ENCODE results near the gene CHD3. TPM values are rescaled to one million over a fixed set of nuclear protein-coding genes. Genes with fewer than 3 reads are reported as not detected.

CHD3 gene
- total and polyA plus RNA-seq, 2 experiments from 2014 or later = 2.9 to 9.7 TPM

GRCh38 chr17:7889166-7889955, 772 bp downstream of the CHD3 start (continued):
- TF ChIP-seq ZNF462 (CRISPR knock-in tag; IDR thresholded peaks at IDR 0.05) = no peak

- Mint-ChIP-seq H3K4me3 (no peak overlapping the region), H3K4me1 (no peaks in the 10 kb centered on the region; the same call in 2 of the 3 replicates), H3K9me3 (no peaks in the 10 kb centered on the region), H3K36me3 (ENCODE audit: low read depth) (peaks cover 20% of the 10 kb centered on the region), H3K27ac (no peak overlapping the region), H3K27me3 (ENCODE audit: insufficient read depth, low read depth, poor library complexity) (peaks cover 13% of the 10 kb centered on the region)
- DNase-seq (ENCODE audit: low spot score) = no peak
- no peak for TF ChIP-seq STAT1 (IDR thresholded peaks at IDR 0.05; ENCODE audit: unreplicated experiment)
- TF ChIP-seq JUNB (IDR thresholded peaks at IDR 0.05; ENCODE audit: unreplicated experiment) = no peak
- H3K9me2 ChIP-seq (ENCODE audit: insufficient read depth) = no peaks in the 10 kb centered on the region
- H3K4me3 ChIP-seq = no peak overlapping the region
- H4K20me1 ChIP-seq (replicated peaks; ENCODE audit: insufficient read depth) = no peaks in the 10 kb centered on the region
- H3K79me2 ChIP-seq (replicated peaks; ENCODE audit: insufficient read depth) = no peaks in the 10 kb centered on the region
- H2AFZ ChIP-seq = no peak overlapping the region
- H3K27me3 ChIP-seq (ENCODE audit: insufficient read depth) = peaks cover 11% of the 10 kb centered on the region; the same call in 1 of the 2 replicates
- no peak for ATAC-seq
- H3K4me2 ChIP-seq = no peak overlapping the region
- H3F3A ChIP-seq (replicated peaks; ENCODE audit: low read depth) = no peaks in the 10 kb centered on the region
- H3K27ac ChIP-seq (ENCODE audit: low read depth) = no peak overlapping the region
- peaks cover 12% of the 10 kb centered on the region; the same call in 1 of the 2 replicates for H3K4me1 ChIP-seq (ENCODE audit: insufficient read depth)
- 0 out of 2 replicates have a peak, but pooled peaks cover 3% of the 10 kb centered on the region for H3K36me3 ChIP-seq (ENCODE audit: insufficient read depth)
These were observed 4.7 kb downstream of the CHD3 start for GRCh38 chr17:7893187-7893880.

Measured in GM23338 (cell line).